GM19372 (cell line): ENCODE results near the gene SCD5.
"Not testable (repeated sequence)": the region's sequence is repeated elsewhere in the genome, so short reads cannot be mapped to it uniquely, and the experiment has no call there.

Source experiments
- ATAC-seq: cut with Tn5 transposase; IDR thresholded peaks from one replicate; pipeline ENCODE4 v1.9.1; 2021; ENCODE audit warnings: mild to moderate bottlenecking, low read depth, moderate library complexity; ENCODE audit not compliant: unreplicated experiment

The SCD5 gene

GRCh38 chr4:82798168-82799005 is at the start of gene SCD5:
SCD5 (minus strand) TSS chr4:82798796; CDS start chr4:82798537, 259 bp downstream.
- peak; percentile 93 for ATAC-seq

- ATAC-seq: no peak
These were observed 44.0 kb upstream of the SCD5 start for GRCh38 chr4:82842593-82842992.

GRCh38 chr4:82839624-82840023 is 41.0 kb upstream of the SCD5 start:
- no peak for ATAC-seq

- ATAC-seq: no peak
These were observed 35.2 kb upstream of the SCD5 start for GRCh38 chr4:82833696-82834313.

- ATAC-seq: not testable (repeated sequence)
These were observed 34.5 kb upstream of the SCD5 start for GRCh38 chr4:82833060-82833459.

GRCh38 chr4:82825425-82825824 is 26.8 kb upstream of the SCD5 start:
- ATAC-seq: no peak

- ATAC-seq: no peak
These were observed 24.5 kb upstream of the SCD5 start for GRCh38 chr4:82823062-82823461.

GRCh38 chr4:82820689-82821088 is 22.1 kb upstream of the SCD5 start:
- ATAC-seq: no peak

GRCh38 chr4:82818664-82819662 is 20.4 kb upstream of the SCD5 start:
- ATAC-seq: no peak

- ATAC-seq: not testable (repeated sequence)
These were observed 18.3 kb upstream of the SCD5 start for GRCh38 chr4:82816874-82817273.

- no peak for ATAC-seq
These were observed 15.4 kb upstream of the SCD5 start for GRCh38 chr4:82814034-82814433.

- ATAC-seq: no peak
These were observed 13.3 kb upstream of the SCD5 start for GRCh38 chr4:82811838-82812341.

- no peak for ATAC-seq
These were observed 12.8 kb upstream of the SCD5 start for GRCh38 chr4:82811392-82811791.

- ATAC-seq: no peak
These were observed 11.6 kb upstream of the SCD5 start for GRCh38 chr4:82810176-82810575.

- no peak for ATAC-seq
These were observed 11.0 kb upstream of the SCD5 start for GRCh38 chr4:82809619-82810018.

GRCh38 chr4:82803746-82804145 is 5.2 kb upstream of the SCD5 start:
- ATAC-seq: no peak

- ATAC-seq: no peak
These were observed 4.3 kb upstream of the SCD5 start for GRCh38 chr4:82802911-82803310.

GRCh38 chr4:82801910-82802521 is 3.4 kb upstream of the SCD5 start:
- ATAC-seq: no peak

- ATAC-seq: no peak
These were observed 648 bp upstream of the SCD5 start for GRCh38 chr4:82799006-82799881.
